Esophagus squamous epithelium (tissue), 4 donors: Measurements from ENCODE around the gene HSD17B4.

Experiments used
- POLR2A ChIP-seq, 4 donors: fragments of 450-650 bp; IDR thresholded peaks; one replicate each; pipeline ENCODE4 v1.6.1; 2017; ENCODE audit warnings: antibody characterized with exemption in 4 of 4, mild to moderate bottlenecking in 4 of 4, moderate library complexity in 3 of 4
- TF ChIP-seq, protein P1 (sequence below), 6 experiments: fragments of 450-650 bp in 4 of 6; fragments of 200-600 bp in 2 of 6; sonication (generic) in 2 of 6; IDR thresholded peaks; one replicate each; pipeline ENCODE4 v1.5.1; 2016 to 2019; ENCODE audit warnings: antibody characterized with exemption in 6 of 6, mild to moderate bottlenecking in 4 of 6, moderate library complexity in 4 of 6

DNA sequence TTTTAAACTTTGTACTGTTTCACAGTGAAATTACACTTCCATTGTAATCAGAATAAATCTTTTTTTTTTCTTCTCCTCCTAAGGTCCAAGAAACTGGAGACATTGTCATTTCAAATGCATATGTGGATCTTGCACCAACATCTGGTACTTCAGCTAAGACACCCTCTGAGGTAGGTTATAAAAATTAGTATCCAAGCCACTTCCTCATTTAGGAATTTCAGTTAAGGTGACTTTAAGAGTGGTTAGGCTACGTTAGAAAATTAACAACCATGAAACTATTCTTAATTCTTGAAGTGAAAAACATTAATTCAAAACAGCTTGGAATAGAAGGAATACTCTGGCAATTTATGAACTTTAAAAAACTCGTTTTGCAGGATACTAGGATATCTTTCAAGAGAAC, 77.5 kb downstream of the HSD17B4 start:
- TF ChIP-seq, protein P1, sequence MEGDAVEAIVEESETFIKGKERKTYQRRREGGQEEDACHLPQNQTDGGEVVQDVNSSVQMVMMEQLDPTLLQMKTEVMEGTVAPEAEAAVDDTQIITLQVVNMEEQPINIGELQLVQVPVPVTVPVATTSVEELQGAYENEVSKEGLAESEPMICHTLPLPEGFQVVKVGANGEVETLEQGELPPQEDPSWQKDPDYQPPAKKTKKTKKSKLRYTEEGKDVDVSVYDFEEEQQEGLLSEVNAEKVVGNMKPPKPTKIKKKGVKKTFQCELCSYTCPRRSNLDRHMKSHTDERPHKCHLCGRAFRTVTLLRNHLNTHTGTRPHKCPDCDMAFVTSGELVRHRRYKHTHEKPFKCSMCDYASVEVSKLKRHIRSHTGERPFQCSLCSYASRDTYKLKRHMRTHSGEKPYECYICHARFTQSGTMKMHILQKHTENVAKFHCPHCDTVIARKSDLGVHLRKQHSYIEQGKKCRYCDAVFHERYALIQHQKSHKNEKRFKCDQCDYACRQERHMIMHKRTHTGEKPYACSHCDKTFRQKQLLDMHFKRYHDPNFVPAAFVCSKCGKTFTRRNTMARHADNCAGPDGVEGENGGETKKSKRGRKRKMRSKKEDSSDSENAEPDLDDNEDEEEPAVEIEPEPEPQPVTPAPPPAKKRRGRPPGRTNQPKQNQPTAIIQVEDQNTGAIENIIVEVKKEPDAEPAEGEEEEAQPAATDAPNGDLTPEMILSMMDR (IDR thresholded peaks at IDR 0.05): no peak
- no peak for TF ChIP-seq POLR2A (IDR thresholded peaks at IDR 0.05)
